HG03159 (cell line): ENCODE results near the gene SH3GL2.

Source experiments
- ATAC-seq: cut with Tn5 transposase; IDR thresholded peaks from one replicate; pipeline ENCODE4 v1.9.1; 2021; ENCODE audit warnings: mild to moderate bottlenecking, moderate library complexity; ENCODE audit not compliant: unreplicated experiment

SH3GL2 gene

DNA sequence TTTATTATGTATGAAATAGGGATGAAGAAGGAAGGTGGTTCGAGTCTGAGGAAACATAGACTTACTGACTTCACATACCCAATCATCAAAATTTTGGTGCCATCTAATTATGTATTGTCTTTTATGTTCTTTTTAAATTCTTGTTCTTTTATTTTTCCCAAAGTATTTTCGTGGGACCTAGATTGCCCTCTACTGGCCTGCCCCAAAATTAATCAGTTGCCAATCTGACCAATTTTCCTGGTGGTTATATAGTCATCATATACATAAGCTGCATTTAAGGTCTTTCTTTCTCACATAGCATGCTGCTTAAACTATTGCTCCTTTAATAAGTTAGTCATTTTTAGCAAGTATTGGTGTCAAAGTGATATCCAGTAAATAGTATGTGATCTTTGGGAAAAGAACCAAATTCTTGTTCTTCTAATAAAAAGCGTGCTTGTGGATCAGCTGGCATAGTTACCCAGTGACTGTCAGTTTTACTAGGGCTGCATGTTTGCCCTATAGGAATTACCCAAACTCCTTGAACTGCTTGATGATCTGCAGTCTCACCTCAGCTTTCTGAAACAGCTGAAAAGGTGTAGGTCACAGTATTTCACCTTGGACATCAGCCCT lies 223.5 kb downstream of the SH3GL2 start:
- ATAC-seq, result no peak

DNA sequence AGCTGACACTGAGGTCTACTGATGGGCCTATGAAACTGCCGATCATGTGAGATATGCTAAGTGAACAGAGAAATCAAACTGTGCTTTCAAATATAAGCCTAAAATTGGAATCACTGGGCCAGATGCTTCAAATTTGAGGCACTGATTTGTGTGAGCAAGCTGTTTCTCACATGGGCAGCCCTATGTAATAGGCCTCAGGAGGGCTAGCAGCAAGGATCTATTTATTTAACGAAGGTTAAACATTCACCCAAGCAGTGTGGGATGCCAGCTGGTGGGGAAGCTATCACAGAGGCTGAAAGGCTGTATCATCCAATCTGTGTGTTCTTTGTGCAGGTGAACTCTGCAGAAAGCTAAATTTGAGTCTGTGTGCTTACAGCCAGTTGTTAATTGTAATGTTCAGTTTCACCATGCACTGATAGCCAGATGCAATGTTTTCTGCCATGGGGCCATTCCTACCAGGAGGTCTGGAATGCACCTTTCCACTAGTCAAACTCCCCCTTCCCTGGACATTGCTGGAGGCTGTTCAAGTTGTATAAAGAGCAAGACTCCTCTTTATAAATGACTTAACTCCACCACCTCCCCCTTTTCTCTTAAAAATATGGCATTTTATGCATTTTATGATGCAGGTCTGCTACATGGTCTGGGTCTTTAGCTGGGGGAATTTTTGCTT lies 228.9 kb downstream of the SH3GL2 start:
- no peak for ATAC-seq

DNA sequence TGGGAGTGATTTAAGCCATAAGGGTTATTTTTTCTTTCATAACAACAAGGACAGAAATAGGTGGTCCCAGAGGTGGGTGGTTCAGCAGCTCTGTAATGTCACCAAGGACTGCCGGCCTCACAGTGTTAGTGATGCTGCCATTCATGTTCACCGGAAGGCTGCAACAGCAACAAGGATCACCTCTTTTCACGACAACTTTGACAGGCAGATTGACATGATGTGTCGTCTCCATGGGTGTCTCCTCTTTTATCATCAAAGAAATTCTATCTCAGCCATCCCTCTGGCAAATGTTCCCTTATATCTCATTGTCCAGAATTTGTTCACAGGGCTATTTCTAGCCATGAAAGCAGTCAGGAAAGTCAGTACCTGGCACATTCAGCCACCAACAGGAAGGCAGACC lies 231.5 kb downstream of the SH3GL2 start:
- ATAC-seq, result no peak

DNA sequence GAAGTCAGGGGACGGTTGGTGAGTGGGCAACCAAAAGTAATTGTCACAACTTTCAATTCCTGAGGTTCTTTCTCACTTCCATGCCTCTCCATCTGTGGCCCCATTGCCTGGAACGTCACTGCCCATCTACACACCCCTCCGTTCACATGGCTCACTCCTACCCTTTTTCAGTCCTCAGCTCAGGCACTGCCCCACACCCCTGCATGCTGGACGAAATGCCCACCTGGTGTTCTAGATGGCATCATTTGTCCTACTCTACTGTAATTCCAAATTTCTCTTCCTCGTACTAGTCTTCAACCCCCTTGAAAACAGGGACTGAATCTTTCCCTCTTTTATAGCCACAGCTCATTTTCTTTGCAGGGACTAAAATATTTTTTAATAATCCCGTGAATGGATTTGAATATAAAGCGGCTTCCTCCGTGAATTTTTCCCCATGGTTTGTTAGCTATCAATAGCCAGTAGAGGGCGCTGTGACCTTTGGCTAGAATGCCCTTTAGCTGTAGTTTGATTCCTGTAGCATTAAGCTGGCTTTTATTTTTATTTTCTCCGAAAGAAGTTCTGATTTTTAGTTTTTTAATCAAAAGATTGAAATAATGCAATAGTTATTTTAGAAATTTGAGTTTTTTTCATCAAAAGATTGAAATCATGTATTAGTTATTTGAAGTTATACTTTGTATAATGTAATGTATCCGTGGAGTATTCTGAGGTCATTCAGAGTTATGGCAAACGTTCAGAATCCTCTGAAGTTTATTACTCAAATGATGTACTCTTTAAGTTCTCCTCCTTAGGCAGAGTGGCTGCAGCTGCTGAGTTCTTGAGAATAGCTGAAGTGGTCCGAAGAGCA lies 232.1 kb downstream of the SH3GL2 start:
- no peak for ATAC-seq

DNA sequence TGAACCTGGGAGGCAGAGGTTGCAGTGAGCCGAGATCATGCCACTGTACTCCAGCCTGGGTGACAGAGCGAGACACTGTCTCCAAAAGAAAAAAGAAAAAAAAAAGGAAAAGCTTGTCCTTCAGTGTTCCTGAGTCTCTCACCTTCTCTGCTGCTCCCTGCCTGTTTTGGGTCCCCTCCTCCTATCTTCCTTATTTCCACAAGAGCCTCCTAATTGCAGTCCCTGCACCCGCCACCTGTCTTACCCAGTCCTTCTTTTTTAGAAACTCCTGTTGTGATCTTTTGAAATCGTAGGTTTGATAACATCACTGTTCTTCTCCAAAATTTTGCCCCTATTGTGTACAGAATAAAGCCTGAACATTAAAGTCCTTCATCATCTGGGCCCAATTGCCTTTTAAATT lies 234.9 kb downstream of the SH3GL2 start:
- no peak for ATAC-seq

DNA sequence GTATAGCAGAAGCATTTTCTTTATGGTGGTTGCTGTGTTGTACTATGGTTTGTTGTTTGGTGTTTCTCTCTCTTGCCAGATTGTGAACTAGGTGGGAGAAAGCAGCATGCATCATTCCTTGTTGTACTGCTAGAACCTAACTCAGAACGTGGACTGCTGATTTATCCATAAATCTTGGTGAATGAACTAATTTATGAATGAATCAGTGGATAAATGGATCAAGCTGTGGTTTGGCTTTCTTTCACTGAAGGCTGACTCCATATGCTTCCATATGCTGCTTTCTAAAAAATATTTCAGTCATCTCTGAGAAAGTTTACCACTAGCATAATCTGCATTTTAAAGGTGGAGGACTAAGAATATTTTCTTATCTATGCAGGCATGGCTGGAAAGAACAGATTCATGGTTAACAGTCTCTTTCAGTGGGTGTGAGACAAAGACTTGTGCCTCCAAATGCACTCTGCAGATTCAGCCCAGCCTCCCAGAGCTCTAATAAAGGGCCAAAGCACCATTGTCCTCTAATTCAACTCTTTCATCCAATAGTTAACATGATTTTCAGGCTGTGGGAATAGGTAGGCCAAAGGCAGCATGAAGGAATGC lies 237.7 kb downstream of the SH3GL2 start:
- ATAC-seq, result no peak

DNA sequence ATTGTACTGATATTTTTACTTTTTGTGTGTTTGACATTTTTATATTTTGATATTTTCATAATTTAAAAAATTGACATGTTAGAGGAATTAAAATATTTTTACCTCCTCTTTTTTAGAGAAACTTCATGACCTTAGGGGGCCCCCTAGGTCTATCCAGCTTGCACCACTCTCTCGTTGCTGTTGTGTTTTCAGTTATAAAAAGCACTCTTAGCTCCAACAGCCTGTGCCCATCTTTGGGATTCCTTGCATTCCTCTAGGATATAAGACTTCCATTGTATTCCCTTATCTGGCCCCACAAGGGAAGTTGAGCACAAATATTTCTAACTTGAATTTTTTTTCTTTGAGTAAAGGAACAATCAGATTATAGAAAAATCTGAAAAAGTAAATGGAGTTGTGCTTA lies 245.3 kb downstream of the SH3GL2 start:
- ATAC-seq, result no peak

DNA sequence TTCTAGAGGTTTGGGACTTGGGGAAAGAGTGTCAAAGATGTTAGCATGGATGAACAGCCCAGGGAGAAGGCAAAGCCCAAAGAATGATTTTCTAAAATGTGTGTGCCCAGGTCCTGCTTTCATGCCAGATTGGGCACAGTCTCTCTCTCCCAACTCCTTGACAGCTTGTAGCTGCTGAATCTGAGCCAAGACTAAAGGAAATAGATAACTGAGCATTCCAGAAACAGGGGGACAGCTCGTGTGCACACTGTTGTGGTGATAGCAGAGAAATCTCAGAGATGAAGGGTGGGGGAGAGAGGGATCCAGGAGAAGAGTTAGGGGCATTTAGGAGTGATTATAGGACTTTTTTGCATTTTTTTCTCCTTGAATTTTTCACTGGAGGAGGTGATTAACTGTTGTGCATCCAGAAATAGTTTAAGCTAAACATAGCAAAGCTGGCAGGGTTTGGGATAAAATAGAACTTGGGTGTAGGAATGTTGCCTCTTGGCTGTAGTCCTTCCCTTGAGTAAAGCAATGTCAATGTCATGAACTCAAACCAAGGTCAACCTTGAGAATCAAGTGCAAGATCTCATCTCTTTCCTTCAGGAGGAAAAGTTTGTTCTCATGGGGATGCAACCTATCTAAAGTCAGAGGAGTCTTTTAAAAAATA lies 245.9 kb downstream of the SH3GL2 start:
- ATAC-seq, result no peak

DNA sequence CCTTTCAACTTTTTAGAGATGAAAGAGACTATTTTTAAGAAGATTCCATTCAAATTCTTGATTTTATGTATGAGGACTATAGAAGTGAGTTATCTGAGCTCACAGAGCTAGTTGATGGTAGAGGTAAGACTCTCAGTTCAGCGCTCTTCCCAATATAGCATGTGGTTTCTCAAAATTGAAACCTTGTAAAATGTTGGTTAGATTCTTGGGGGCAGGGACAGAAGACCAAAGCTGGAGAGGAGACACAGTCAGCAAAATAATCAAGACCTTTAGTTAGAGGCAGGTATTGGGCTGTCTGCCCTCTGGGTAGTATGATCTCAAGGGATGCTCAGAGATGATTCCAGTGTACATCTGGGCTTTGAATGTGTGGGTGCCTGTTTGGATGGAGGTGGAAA lies 246.4 kb downstream of the SH3GL2 start:
- no peak for ATAC-seq

DNA sequence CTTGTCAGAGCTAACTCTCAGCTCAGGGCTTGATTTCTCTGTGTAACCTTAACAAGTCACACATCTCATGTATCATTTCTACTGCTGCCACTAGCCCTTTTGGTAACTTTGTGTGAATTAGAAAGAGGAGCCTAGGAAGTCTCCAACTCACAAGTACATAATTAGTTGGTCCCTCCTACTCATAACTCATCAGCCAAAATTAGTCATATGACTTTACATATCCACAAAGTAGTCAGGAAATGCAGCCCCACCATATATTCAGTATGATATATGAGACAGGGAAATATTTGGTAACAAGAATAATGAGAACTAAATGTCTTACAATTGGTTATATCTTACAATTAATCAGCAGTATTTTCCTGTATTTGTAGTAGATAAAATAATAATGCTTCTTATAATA lies 250.2 kb downstream of the SH3GL2 start:
- ATAC-seq, result no peak

DNA sequence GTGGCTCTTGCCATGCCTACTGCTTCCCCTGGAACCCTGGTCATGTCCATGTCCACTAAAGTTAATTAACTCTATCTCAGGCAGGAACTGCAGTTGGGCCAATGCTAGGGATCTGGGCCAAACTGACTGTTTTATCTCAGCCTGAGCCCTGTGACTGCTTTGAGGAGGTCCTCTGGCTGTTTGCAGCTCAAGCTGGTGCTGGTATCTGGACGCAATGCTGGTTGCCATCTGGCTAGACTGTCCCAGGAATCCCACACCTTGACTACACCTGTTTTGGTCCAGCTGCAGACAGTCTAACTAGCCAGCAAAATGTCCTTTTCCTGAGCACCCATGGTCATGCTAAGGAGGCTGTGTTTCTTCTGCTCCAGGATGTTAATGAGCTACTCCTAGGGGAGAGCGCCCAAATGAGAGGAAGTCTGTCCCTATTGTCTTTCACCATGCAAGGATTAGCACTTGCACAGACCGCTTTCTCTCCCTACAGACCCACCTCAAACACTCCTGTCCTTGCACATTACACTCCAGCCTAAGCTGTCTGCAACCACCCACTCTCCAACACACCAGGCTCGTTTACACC lies 251.0 kb downstream of the SH3GL2 start:
- ATAC-seq, result no peak

DNA sequence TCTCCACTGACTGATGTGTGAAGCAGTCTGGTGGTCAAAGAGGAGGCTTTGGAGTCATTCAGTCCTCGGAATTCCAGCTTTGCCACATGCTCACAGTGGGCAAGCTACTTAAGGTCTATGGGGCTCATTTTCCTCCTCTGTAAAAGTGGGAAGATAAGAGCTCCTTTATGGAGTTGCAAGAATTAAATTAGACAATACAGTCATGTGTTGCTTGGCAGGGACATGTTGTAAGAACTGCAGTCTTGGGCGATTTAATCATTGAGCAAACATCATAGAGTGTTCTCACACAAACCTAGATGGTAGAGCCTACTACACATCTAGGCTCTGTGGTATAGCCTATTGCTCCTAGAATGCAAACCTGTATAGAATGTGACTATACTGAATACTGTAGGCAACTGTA lies 253.9 kb downstream of the SH3GL2 start:
- ATAC-seq, result no peak

DNA sequence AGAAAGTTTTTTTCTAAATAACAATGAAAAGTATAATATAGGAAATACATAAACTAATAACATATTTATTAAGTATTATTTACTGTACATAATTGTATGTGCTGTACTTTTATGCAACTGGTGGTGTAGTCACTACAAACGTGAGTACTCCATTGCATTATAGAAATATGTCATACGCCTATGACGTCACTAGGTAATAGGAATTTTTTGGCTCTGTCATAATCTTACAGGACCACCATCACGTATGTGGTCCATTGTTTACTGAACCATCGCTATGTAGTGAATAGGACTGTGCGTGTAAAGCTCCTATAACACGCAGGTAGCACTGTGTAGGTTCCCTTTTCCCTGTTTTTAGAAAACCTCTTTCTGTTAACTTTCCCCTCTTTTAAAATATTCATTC lies 255.0 kb downstream of the SH3GL2 start:
- ATAC-seq, result no peak

DNA sequence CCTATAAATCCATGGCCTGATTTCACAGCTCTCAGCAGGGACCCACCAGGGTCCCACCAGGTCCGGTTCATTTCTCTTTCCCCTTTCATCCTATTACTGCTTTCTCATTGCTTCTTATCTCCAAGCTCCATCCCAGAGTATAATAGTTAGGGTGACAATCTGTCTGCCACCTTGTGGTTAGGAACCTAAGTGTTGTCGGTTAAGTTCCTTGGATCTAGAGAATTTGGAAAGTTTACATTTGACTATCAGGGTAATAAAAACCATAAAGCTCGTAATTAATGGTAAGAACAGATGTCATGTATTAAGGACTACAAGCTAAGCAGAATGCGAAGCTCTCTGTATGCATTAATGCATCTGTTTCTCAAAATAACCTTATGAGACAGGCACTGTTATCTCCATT lies 259.1 kb downstream of the SH3GL2 start:
- no peak for ATAC-seq

DNA sequence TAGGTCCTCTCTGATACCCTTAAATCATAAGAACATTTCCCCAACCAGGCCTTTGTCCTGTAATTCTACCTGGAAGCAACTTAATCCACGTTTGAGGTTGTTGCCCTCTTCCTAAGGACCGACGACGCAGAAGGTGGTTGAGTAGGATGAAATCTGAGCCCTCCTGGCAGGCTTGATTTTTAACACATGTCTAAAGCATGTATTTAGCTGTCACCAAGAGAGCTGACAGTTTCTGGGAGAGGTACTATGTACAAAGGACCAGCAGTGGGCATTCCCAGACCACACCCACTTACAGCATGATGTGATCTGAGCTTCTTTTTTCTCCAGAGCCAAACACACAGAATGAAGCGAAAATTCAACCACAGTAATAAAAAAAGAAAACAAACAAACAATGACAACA lies 260.9 kb downstream of the SH3GL2 start:
- no peak for ATAC-seq

DNA sequence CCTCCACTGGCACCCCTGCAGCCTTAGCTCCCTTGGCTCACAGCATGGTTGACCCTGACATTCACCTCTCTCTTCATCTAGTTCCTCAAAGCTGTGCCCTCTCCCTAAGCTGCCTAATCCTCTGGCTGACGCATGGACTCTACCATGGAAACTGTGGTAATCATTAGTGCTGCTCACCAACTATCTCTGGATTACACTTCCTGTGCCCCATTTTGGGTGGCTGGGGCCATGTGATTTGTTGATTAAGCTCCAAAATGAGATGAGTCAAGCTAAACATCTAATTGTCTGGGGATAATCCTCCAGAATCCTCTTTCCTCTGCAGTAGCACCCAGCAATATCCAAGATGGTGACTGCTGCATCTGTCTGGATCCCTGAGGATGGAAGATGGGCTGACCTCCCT lies 264.4 kb downstream of the SH3GL2 start:
- ATAC-seq, result no peak
